ENCODE results near the gene AJAP1.
"Not testable (repeated sequence)": the region's sequence is repeated elsewhere in the genome, so short reads cannot be mapped to it uniquely, and the experiment has no call there.

AJAP1 gene

DNA sequence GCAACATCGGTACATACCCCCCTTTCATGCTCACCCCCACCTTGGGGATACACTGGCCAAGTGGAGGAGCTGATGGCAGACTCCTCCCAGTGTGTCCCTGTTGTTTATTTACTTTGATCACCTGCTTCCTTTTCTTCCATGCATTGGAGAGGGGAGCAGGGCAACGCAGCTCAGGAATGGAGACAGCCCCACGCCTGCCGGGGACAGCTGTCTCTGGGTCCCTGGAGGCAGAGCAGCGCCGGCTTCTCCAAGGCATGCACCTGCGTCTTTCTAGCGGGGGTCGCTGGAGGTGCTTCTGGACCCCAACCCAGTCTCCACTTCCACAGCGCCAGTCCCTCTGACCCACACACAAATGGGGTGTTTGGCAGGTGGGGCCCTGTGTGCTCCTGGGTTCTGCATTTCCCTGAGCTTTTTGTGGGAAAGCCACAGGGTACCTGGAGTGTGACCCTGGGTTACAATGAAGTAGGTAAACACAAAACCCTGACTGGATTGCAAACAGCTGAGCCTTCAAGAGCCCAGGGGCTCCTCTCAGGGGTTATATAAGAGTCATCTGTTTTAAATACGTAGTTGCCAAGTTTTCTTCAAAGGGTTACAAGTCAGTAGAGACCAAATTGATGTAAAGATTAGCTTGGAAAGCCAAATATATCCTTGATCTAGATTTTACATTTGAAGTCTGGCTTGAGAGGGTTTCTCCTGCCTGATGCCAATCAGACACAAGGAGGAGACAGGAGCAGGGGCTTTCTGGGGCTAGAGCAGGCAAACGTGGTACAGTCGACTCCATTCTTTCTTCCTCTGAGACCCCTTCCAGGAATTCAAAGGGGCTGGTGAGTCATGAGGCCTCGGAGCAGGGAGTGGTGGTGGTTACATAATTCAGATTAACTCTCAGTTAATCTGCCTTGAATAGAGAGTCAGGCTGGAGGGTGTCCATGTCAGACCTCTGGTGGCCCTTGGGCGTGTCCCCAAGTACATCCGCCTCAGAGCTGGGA, 4.5 kb downstream of the AJAP1 start:
- DNase-seq: no peak

DNA sequence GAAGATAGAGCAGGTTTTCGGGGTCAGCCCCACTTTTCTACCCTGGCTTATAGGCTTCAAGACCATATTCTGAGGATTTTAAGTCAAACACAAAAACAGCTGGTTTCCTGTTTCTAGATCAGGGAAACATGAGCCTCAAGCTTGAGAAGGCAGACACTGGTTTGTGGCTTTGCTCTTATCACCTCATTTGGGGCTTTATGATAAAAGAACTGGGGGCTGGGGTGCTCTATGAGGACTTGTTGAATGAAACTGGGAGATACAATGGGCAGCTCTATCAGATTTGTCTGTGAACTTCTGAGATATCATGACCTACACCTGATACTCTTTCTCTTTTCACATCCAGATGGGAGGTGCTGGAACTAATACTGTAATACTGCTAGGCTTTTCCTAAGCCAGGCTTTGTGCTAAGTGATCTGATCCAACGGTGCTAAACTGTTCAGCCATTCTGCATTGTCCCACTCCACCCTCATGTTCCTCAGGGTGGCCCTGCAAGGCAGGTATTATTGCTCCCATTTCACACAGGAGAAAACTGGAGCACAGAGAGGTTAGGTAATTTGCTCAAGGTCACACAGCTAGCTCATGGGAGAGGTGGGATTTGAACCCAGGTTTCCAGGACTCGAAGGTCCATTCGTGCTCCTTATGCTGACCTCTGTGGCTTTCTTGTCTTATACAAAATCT, 6.6 kb downstream of the AJAP1 start:
- DNase-seq: no peak

DNA sequence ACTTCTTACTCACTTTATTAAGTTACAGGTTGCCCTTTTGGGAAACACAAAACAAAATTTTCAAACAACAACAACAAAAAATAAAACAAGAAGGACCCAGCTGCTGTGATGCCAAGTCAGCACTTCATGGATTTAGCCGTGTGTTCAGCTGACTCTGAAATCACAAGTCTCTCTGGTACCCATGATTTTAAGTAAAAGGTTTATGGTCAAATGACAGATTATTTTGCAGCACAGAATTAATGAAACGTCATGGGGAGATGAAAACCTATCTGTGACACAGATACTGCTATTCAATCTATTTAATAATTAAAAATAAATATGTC, 7.1 kb downstream of the AJAP1 start:
- no peak for DNase-seq

DNA sequence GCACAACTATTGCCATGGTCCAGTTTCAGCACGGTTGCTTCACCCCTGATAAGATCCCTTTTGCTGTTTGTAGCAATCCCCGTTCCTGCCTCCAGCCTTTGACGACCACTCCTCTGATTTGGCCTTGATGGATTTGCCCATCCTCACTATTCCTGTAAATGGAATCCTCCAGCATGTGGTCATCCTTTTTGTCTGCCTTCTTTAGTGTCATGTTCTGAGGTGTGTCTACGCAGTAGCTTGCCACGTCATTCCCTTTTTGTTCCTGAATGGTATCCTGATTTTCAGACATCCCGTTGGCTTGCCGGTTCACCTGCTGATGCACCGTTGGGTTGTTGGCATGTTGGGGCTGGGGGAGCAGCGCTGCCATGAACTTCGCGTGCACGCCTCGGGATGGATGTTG, 7.8 kb downstream of the AJAP1 start:
- no peak for DNase-seq

DNA sequence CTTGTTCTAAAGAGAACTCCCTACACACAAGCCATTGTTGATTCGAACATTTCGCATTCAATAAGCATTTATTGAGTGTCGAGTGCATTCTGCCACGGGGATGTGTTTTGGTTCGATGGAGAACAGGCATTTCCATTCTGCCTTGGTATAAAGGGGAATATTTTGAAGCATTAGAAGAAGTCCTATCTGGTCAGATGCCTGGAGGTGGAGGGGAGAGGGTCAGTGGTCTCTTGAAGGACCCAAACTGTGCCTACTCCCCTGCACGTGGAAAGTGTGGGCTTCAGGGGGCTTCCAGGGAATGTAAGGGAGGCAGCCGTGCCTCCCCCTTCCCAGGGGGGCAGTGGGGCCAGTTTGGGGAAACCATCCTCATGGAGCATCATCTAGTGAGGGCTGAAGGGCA, 8.3 kb downstream of the AJAP1 start:
- no peak for DNase-seq

DNA sequence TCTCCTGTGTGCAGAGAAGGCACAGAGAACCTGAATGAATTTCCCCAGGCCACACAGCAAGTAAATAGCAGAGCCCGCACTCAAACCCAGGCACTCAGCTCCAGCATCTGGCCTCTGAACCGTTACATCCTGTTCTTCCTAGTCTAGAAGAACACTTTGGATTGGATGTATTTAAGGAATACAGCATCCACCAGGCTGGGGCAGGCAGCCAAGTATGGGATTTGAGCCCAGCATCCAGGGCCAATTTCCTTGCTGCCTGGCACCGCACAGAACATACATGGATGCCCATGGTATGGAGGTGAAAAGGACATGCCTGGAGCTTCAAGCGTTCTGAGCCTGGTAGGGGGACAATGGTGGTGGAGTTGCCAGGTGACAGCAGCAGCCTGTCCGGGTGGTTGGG, 9.7 kb downstream of the AJAP1 start:
- no peak for DNase-seq

DNA sequence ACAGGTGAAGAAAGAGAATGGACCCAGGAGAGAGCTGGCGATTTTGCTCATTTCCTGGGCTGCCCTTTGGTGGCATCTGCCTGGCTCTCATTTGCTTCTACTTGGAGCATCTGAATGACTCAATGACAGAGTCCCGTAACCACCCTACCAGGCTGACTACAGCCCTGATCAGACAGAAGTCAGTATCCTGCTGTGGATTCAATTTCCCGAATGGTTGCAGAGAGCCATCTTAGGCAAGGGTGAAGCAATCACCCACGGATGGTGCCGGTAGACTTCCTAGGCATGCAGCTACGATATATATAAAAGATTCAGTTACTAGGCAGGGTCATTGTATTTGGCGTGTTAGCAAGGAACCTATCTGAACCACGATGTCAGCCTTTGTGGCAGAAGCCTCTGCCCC, 10.2 kb downstream of the AJAP1 start:
- DNase-seq: no peak

DNA sequence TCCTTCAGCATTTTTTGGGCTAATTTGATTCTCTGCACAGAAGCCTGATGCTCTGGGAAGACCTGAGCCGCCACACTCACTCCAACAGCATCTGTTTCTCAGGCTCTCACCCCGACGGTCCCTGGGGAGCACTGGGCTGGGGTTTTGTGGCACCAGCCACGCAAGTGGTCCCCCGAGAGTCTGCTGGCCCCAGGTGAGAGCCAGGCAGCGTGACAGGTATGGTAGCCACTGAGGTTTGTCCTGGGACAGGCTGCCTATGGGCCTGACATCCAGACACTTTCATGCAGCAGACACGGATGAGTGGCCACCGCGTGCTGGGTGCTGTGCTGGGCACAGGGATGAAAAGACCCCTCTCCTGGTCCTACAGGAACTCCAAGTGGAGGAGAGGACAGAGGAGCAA, 11.0 kb downstream of the AJAP1 start:
- no peak for DNase-seq

DNA sequence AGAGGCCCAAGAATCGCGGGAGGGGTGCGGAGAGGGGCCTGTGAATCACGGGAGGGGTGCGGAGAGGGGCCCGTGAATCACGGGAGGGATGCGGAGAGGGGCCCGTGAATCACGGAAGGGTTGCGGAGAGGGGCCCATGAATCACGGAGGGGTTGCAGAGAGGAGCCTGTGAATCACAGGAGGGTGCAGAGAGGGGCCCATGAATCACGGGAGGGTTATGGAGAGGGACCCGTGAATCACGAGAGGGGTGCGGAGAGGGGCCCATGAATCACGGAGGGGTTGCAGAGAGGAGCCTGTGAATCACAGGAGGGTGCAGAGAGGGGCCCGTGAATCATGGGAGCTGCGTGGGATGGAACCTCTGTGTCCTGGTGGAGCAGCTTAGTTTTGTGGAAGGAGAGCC, 12.3 kb downstream of the AJAP1 start:
- not testable (repeated sequence) for DNase-seq

DNA sequence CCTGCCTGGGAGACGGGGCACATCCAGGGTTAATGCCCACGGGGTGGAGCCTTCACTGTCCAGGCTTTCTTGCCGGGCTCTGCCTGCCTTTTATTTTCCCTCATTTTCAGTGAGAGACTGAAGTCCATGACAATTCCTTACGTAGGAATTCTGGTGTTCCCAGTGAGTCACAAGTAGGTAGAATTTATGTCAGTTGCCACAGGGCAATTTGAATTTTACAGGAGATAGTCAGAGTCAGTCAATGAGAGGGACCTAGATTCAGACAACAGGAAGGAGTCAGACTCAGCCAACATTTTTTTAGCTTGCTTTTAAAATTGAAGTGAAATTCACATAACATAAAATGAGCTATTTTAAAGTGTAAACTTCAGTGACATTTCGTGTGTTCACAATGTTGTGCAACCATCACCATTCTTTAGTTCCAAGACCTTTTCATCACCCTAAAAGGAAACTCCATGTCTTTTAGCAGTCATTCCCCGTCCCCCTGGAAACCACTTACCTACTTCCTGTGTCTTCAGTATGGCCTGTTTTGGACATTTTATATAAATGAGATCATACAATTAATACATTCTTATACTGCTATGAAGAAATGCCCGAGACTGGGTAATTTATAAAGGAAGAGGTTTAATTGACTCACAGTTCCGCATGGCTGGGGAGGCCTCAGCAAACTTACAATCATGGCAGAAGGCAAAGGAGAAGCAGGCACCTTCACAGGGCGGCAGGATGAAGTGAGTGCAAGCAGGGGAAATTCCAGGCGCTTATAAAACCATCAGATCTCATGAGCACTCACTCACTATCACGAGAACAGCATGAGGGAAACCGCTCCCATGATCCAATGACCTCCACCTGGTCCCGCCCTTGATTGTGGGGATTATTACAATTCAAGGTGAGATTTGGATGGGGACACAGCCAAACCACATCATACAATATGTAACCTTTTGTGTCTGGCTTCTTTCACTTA, 14.6 kb downstream of the AJAP1 start:
- DNase-seq: no peak

DNA sequence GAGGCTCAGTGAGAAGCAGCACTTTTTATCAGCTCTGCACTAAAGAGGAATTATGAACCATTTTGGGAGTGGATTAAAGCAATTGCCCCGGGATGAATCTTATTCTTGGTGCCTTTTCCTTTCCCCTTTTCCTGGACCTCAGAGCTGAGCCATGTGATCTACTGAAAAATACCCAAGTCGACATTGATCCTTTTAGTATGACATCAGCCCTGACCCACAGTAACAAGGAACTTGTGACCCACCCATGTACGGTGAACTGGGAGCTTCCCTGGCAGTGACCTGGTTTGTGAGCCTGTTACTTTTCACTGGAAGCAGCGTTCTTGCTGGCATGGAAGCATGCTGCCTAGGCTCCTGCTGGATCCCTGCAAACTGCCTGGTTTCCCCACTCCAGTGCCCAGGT, 15.9 kb downstream of the AJAP1 start:
- no peak for DNase-seq

DNA sequence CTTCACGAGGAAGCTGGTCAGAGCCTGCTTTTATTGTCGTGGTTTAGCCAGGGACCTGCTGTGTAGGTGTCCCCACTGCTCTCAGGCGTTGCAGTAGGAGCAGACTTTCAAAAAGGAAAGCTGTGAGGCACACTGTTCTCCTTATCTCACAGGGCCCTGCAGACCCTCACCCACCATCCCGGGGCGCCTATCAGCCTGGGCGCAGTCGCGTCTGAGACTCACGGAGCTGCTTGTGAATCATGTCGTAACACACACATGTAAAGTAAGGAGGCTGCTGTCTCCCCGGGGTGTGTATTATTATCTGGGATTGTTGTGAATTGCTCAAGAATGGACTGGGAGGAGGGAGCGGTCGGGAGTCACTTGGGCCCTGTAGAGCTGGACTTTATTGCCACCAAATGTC, 17.4 kb downstream of the AJAP1 start:
- DNase-seq: no peak

DNA sequence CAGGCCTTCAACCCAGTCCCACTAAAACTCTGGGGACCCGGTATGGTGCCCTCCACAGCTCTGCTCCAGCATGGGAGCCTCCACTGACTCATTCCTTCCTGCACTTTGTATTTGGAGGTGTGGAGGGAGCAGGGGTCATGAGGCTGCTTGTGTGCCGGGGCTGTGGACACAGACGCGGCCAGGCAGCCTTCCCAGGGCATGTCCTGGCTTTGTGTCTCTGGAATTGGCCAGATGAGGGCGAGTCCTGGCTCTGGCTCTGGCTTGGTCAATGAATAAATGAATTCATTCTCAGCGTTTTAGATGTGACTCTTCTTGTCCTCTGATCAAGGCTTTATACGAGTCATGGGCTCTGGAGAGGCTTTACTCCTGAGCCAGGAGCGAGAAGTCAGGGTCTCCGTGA, 19.1 kb downstream of the AJAP1 start:
- DNase-seq: no peak

DNA sequence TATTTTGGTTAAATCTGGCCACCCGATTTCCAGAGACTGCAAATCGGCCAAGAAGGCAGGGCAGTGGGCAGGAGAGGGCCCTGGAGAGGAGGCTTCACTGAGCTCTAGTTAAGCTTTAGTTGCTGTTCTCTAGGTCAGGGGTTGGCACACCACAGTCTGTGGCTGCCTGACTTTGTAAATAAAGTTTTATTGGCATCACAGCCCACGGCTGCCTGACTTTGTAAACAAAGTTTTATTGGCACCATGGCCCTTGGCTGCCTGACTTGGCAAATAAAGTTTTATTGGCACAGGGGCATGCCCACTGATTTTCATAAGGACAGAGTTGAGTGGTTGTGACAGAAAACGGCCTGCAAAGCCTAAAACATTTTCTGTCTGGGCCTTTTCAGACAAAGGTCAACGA, 19.7 kb downstream of the AJAP1 start:
- no peak for DNase-seq

DNA sequence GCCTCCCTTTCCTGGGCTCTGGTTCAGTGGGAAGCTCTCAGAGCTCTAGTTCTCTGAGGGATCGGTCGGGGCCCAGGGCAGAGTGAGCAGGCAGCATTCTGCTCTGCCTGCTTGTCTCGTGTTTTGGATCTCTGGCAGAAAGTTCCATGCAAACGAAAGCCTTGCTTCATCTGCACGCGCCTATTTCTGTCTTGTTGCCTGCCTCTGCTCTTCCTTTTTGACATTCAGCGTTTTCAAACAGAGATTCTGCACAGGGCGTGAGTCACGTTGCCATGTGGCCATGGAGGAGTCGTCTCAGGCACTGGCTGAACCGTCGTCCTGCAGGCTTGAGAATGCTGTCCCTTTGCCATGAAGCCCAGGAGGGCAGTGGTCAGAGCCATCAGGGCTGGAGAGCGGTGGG, 20.3 kb downstream of the AJAP1 start:
- no peak for DNase-seq

DNA sequence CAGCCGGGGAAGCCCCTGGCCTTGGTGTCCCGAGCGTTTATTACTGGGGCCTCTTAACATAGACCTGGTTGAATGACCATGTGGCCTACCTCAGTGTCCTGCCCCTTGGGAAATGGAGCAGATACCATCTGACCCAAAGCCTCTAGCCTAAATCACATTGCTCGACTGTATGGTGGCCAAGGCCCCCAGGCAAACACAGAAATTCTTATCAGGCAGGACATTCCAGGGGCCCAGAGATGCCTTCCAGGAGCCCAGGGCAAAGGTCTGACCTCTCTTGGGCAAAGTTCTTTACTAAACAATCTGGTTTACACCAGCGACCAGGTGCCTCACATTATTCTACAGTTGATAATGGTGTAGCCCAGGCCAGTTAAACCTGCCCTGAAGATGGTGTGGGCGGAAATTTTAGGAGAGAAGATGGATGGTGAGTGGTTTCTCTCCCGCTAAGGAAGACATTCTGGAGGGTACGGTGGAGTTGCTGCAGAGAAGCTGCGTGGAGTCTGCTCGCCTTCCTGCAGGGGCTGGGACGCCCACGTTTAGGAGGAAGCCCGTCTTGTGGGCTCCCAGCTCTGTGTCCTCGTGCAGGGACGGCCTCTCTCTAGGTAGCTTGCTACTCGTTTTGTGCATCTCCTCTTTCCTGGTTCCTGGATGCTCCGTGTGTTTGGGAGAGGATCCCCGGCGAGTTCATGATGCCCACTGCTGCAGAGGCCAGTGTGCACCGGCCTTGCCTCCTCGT, 21.2 kb downstream of the AJAP1 start:
- no peak for DNase-seq

DNA sequence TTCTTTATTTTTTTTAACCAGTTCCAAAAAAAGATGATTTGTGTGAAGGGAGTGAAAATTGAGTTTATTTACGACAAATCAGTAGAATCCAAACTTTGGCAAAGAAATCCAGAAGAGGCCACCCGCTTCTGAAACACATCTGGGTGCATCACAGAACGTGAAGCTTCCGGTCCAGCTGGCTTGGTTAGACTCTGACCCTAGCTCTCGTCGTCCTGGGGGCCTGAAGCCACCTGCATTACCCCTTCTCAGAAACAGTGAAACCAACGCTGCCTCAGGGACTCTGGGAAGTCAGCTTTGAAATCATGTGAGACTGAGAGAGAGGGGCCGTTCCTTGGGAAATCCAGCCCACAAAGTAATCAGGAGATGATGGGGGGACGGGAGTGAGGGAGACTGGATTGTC, 21.8 kb downstream of the AJAP1 start:
- DNase-seq: no peak

DNA sequence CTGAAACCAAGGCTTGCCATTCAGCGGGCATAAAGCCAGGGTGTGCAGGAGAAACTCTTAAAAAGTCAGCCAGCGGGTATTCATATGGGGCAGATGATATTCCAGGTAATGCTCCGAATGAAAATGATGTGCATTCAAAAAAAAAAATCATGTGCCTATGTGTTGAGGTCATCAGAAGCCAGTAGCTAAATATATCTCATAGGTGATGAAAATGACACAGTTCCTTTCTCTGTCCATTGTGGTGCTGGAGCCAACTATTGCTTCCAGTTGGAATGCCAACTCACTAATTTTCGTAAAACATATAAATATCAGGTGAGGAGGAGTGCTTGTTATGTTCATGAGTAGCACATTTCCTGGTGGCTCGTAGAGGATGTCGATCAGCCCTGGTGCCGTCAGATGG, 23.2 kb downstream of the AJAP1 start:
- no peak for DNase-seq

DNA sequence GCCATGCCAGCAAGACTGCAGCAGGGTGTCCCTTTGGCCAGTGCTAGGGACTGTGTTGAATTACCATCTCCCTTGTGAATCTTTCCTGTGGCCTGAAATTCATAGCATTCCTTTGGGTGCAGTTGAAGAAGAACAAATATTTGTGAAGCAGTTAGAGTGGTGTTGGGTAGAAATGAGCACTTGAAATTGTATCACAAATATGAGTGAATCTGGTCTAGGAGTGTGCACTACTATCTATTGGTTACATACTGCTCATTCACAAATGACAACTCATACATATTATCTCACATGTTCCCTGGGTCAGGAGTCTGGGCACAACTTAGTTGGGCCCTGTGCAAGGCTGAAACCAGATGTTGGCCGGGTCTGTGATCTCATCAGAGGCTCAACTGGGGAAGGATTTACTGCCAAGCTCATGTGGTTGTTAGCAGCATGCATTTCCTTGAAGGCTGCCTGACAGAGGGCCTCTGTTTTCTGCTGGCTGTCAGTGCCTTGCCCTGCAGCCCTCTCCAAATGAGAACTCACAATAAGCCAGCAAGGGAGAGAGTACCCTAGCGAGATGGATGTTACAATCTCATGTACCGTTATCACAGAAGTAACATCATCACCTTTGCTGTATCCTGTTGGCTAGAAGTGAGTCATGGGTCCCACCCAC, 23.8 kb downstream of the AJAP1 start:
- no peak for DNase-seq

DNA sequence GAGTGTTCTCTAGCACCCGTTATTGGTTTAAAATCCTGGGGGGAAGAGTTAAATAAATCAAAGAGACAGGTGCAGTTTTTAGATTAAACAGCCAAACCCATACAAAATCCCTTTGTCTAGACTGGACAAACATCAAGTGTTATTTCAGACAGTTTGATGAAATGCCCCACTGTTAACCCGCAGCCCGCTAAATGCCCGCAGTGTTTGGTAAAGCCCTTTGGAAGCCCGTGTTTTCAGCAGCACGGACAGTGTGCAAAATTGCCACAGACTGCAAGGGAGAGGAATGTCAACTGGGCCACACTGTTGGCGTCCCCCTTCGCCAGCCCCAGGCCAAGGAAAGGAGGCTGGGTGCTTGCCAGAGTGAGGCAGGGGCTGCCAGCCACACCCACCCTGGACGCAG, 26.6 kb downstream of the AJAP1 start:
- no peak for DNase-seq

DNA sequence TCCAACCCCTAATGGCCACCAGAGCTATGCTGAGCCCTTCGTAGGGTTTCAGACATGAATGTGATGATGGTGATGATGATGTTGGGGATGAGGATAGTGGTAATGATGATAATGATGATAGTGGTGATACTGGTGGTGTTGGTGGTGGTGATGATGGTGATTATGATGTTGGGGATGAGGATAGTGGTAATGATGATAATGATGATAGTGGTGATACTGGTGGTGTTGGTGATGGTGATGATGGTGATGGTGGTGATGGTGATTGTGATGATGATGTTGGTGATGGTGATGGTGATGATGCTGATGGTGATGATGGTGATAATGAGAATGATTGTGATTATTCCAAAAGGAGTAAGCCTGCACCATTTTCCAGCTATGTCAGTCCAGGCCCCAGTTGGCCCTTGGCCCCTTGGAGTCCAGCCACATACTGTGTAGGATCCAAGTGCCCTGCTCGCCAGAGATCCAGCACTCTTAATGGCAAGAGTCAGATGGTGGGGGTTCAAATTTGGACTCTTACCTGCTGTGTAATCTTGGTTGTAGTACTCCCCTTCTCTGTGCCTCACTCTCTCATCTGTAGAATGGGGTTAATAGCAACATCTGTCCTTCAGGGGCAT, 28.3 kb downstream of the AJAP1 start:
- DNase-seq: no peak

DNA sequence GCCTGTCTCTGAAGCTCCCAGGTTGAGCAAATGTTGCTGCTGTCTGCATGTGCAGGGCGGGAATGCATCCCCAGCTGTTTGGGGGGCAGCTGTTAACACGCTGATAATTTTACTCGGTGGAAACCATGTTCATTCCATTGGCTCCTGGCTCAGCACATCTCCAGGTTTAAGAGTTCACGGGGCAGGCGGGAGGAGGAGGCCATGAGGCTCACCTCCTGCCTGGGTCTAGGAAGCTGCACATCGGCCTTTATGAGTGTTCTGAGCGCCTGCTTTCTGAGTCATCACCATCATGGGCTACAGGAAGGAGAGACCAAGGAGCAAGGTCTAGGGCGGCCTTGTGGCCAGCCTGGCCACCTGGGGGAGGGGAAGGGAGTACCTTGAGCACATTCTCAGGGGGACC, 29.7 kb downstream of the AJAP1 start:
- no peak for DNase-seq
